OCI-LY1 (cell line): ENCODE results near the gene SCAP.

Experiments used
- H2AFZ ChIP-seq: fragments of 200-600 bp; sonication (generic), shearing (Covaris generic); 2 replicates; pipeline ENCODE4 v1.6.0; 2014; ENCODE audit warnings: antibody characterized with exemption, mild to moderate bottlenecking, low read length
- H3F3A ChIP-seq: fragments of 200-600 bp; sonication (generic), shearing (Covaris generic); 2 replicates; pipeline ENCODE4 v1.6.0; 2014; ENCODE audit warnings: mild to moderate bottlenecking, antibody characterized with exemption, low read length, moderate library complexity; ENCODE audit not compliant: insufficient read depth
- H3K27ac ChIP-seq: fragments of 200-600 bp; sonication (generic); 2 replicates; pipeline ENCODE4 v1.5.1; 2014; ENCODE audit warnings: low read length, mixed run types, mild to moderate bottlenecking, low read depth; ENCODE audit not compliant: poor library complexity, severe bottlenecking
- H3K27me3 ChIP-seq: fragments of 200-600 bp; sonication (generic); 2 replicates; pipeline ENCODE4 v1.6.0; 2014; ENCODE audit warnings: antibody characterized with exemption, mild to moderate bottlenecking, low read length, moderate library complexity; ENCODE audit not compliant: insufficient read depth
- H3K36me3 ChIP-seq: fragments of 200-600 bp; sonication (generic); 2 replicates; pipeline ENCODE4 v1.6.1; 2014; ENCODE audit warnings: mild to moderate bottlenecking, antibody characterized with exemption, low read length, moderate library complexity, mixed read lengths; ENCODE audit not compliant: insufficient read depth
- H3K4me1 ChIP-seq: fragments of 200-600 bp; sonication (generic); 2 replicates; pipeline ENCODE4 v1.5.1; 2014; ENCODE audit warnings: mild to moderate bottlenecking, low read length, moderate library complexity; ENCODE audit not compliant: insufficient read depth, severe bottlenecking
- H3K4me2 ChIP-seq: fragments of 200-600 bp; sonication (generic), shearing (Covaris generic); 2 replicates; pipeline ENCODE4 v1.6.1; 2014; ENCODE audit warnings: low read length
- H3K4me3 ChIP-seq: fragments of 200-600 bp; sonication (generic); 2 replicates; pipeline ENCODE4 v1.5.1; 2014; ENCODE audit warnings: low read length, low read depth, mild to moderate bottlenecking, mixed read lengths; ENCODE audit not compliant: poor library complexity, severe bottlenecking
- H3K79me2 ChIP-seq: fragments of 200-600 bp; shearing (Covaris generic); 2 replicates; pipeline ENCODE4 v1.6.1; 2016; ENCODE audit warnings: mixed run types, low read length, mixed read lengths; ENCODE audit not compliant: insufficient read depth
- H3K9ac ChIP-seq: fragments of 200-600 bp; sonication (generic), shearing (Covaris generic); 2 replicates; pipeline ENCODE4 v1.6.1; 2014; ENCODE audit warnings: mild to moderate bottlenecking, low read length, mixed read lengths
- H3K9me2 ChIP-seq: fragments of 200-600 bp; sonication (generic), shearing (Covaris generic); 2 replicates; pipeline ENCODE4 v1.6.1; 2014; ENCODE audit warnings: low read depth, mild to moderate bottlenecking, low read length, mixed read lengths
- H3K9me3 ChIP-seq: fragments of 200-600 bp; shearing (Covaris generic); 2 replicates; pipeline ENCODE4 v1.6.1; 2014; ENCODE audit warnings: low read length, mixed read lengths
- H4K20me1 ChIP-seq: fragments of 200-600 bp; sonication (generic), shearing (Covaris generic); 2 replicates; pipeline ENCODE4 v1.6.0; 2016; ENCODE audit warnings: mild to moderate bottlenecking, low read length; ENCODE audit not compliant: insufficient read depth
- CTCF ChIP-seq: fragments of 200-600 bp; sonication (generic), shearing (Covaris generic); IDR thresholded peaks from 2 replicates; pipeline ENCODE4 v1.5.1; 2017; ENCODE audit warnings: mild to moderate bottlenecking, antibody characterized with exemption, low read length, moderate library complexity, mixed read lengths
- EZH2 ChIP-seq: fragments of 200-600 bp; sonication (generic), shearing (Covaris generic); IDR thresholded peaks from 2 replicates; pipeline ENCODE4 v1.8.0; 2017; ENCODE audit warnings: borderline replicate concordance, mixed run types, mild to moderate bottlenecking, antibody characterized with exemption, low read length, moderate library complexity, mixed read lengths

Gene SCAP

GRCh38 chr3:47478022-47478421 is 2.3 kb upstream of the SCAP start:
- no peaks in the 10 kb centered on the region for H3K27me3 ChIP-seq
- peaks cover 28% of the 10 kb centered on the region for H3K4me1 ChIP-seq
- no peaks in the 10 kb centered on the region for H3K36me3 ChIP-seq
- H3K27ac ChIP-seq = no peak overlapping the region
- H3K9me2 ChIP-seq = no peaks in the 10 kb centered on the region
- no peak overlapping the region for H3K9ac ChIP-seq
- no peak overlapping the region for H3K4me2 ChIP-seq
- no peak overlapping the region for H3K4me3 ChIP-seq
- no peak for TF ChIP-seq EZH2
- TF ChIP-seq CTCF = no peak
- H4K20me1 ChIP-seq = no peaks in the 10 kb centered on the region
- H3K9me3 ChIP-seq = no peaks in the 10 kb centered on the region
- H3K79me2 ChIP-seq = peaks cover 24% of the 10 kb centered on the region
- H3F3A ChIP-seq = no peaks in the 10 kb centered on the region
- no peak overlapping the region for H2AFZ ChIP-seq

GRCh38 chr3:47476644-47477199 is 981 bp upstream of the SCAP start:
- Histone ChIP-seq H3F3A (no peaks in the 10 kb centered on the region), H3K27me3 (no peaks in the 10 kb centered on the region), H3K9me2 (no peaks in the 10 kb centered on the region), H3K9me3 (no peaks in the 10 kb centered on the region), H3K4me3 (peak overlapping the region; percentile 69), H3K36me3 (no peaks in the 10 kb centered on the region), H3K9ac (no peak overlapping the region), H3K4me1 (peaks cover 29% of the 10 kb centered on the region), H3K4me2 (peak overlapping the region; percentile 56), H3K79me2 (peaks cover 33% of the 10 kb centered on the region), H2AFZ (peak overlapping the region; percentile 37; the same call in 1 of the 2 replicates), H3K27ac (no peak overlapping the region), H4K20me1 (no peaks in the 10 kb centered on the region)
- TF ChIP-seq CTCF = no peak
- no peak for TF ChIP-seq EZH2

GRCh38 chr3:47476330-47476626 is 537 bp upstream of the SCAP start:
- Histone ChIP-seq H3K4me1 (peaks cover 29% of the 10 kb centered on the region), H3K36me3 (no peaks in the 10 kb centered on the region), H3K4me2 (peak overlapping the region; percentile 56)

GRCh38 chr3:47475029-47475569 is 642 bp downstream of the SCAP start:
- no peaks in the 10 kb centered on the region for H3K9me2 ChIP-seq
- H3K4me2 ChIP-seq = peak overlapping the region; percentile 77
- no peaks in the 10 kb centered on the region for H3K27me3 ChIP-seq
- no peaks in the 10 kb centered on the region for H4K20me1 ChIP-seq
- peaks cover 29% of the 10 kb centered on the region for H3K4me1 ChIP-seq
- peaks cover 3% of the 10 kb centered on the region; the same call in 1 of the 2 replicates for H3K36me3 ChIP-seq
- TF ChIP-seq EZH2 = no peak
- TF ChIP-seq CTCF = no peak
- H3K4me3 ChIP-seq = peak overlapping the region; percentile 69
- H3F3A ChIP-seq = no peaks in the 10 kb centered on the region
- H3K9me3 ChIP-seq = no peaks in the 10 kb centered on the region
- peaks cover 49% of the 10 kb centered on the region for H3K79me2 ChIP-seq
- H3K9ac ChIP-seq = peak overlapping the region; percentile 68
- no peak overlapping the region for H2AFZ ChIP-seq
- H3K27ac ChIP-seq = peak overlapping the region; percentile 0

More at GRCh38 chr3:47476330-47476626, 537 bp upstream of the SCAP start:
- no peak for TF ChIP-seq EZH2
- H3K4me3 ChIP-seq = peak overlapping the region; percentile 69
- no peaks in the 10 kb centered on the region for H3K9me3 ChIP-seq
- H3K9ac ChIP-seq = peak overlapping the region; percentile 47
- peak overlapping the region; percentile 37 for H2AFZ ChIP-seq
- H3K9me2 ChIP-seq = no peaks in the 10 kb centered on the region
- H3K79me2 ChIP-seq = peaks cover 37% of the 10 kb centered on the region
- no peak overlapping the region for H3K27ac ChIP-seq
- no peaks in the 10 kb centered on the region for H3K27me3 ChIP-seq
- H3F3A ChIP-seq = no peaks in the 10 kb centered on the region
- H4K20me1 ChIP-seq = no peaks in the 10 kb centered on the region
